GM21786 (cell line): ENCODE data around the gene CYBA.

Experiments used
- ATAC-seq: cut with Tn5 transposase; IDR thresholded peaks from one replicate; pipeline ENCODE4 v1.9.1; 2021; ENCODE audit not compliant: unreplicated experiment

The CYBA gene

GRCh38 chr16:88662843-88663606 lies 12.2 kb upstream of the CYBA start, which contains the start of gene MVD:
TSS of gene MVD (minus strand) at chr16:88663091. CDS start at chr16:88663080, 11 bp downstream.
- peak; percentile 94 for ATAC-seq

- no peak for ATAC-seq
Observed at GRCh38 chr16:88662222-88662842, 11.5 kb upstream of the CYBA start.

GRCh38 chr16:88661468-88661867 lies 10.6 kb upstream of the CYBA start:
- ATAC-seq = no peak

GRCh38 chr16:88659160-88659559 lies 8.3 kb upstream of the CYBA start:
- ATAC-seq = no peak

GRCh38 chr16:88658714-88659113 lies 7.9 kb upstream of the CYBA start:
- ATAC-seq = no peak

- no peak for ATAC-seq
Observed at GRCh38 chr16:88657371-88657770, 6.5 kb upstream of the CYBA start.

GRCh38 chr16:88656291-88656980 lies 5.6 kb upstream of the CYBA start:
- no peak for ATAC-seq

- ATAC-seq = no peak
Observed at GRCh38 chr16:88655733-88656281, 5.0 kb upstream of the CYBA start.

- no peak for ATAC-seq
Observed at GRCh38 chr16:88655053-88655732, 4.3 kb upstream of the CYBA start.

GRCh38 chr16:88654363-88655052 lies 3.7 kb upstream of the CYBA start:
- no peak for ATAC-seq

GRCh38 chr16:88653596-88654362 lies 2.9 kb upstream of the CYBA start:
- ATAC-seq = no peak

- ATAC-seq = no peak
Observed at GRCh38 chr16:88653101-88653500, 2.2 kb upstream of the CYBA start.

GRCh38 chr16:88652762-88653063 lies 1.9 kb upstream of the CYBA start:
- no peak for ATAC-seq

GRCh38 chr16:88651989-88652761 lies 1.3 kb upstream of the CYBA start:
- ATAC-seq = no peak

- ATAC-seq = peak; percentile 75
Observed at GRCh38 chr16:88651276-88651988, 579 bp upstream of the CYBA start.

- ATAC-seq = peak; percentile 12
Observed at GRCh38 chr16:88649924-88650748, 717 bp downstream of the CYBA start.

- ATAC-seq = no peak
Observed at GRCh38 chr16:88649195-88649923, 1.5 kb downstream of the CYBA start.
